Rectal smooth muscle tissue (tissue), 1 donor: ENCODE results near the gene RAB3C.

Source experiments
- H3K27ac ChIP-seq: one replicate; pipeline ENCODE4 v1.7.0; 2013; ENCODE audit warnings: low read depth, low read length, inconsistent platforms
- H3K27me3 ChIP-seq: one replicate; pipeline ENCODE4 v1.7.0; 2013; ENCODE audit warnings: low read length; ENCODE audit not compliant: control insufficient read depth, insufficient read depth
- H3K36me3 ChIP-seq: one replicate; pipeline ENCODE4 v1.7.0; 2013; ENCODE audit warnings: low read length; ENCODE audit not compliant: control insufficient read depth, insufficient read depth
- H3K4me1 ChIP-seq: one replicate; pipeline ENCODE4 v1.7.0; 2013; ENCODE audit warnings: low read length; ENCODE audit not compliant: control insufficient read depth, insufficient read depth
- H3K4me3 ChIP-seq: one replicate; pipeline ENCODE4 v1.7.0; 2013; ENCODE audit warnings: low read length
- H3K9ac ChIP-seq: one replicate; pipeline ENCODE4 v1.7.0; 2013; ENCODE audit warnings: low read length

Gene RAB3C

GRCh38 chr5:58620336-58620735, 37.5 kb downstream of the RAB3C start:
- Histone ChIP-seq H3K4me1 (no peaks in the 10 kb centered on the region), H3K27ac (no peak overlapping the region), H3K4me3 (no peak overlapping the region), H3K9ac (no peak overlapping the region), H3K36me3 (no peaks in the 10 kb centered on the region), H3K27me3 (no peaks in the 10 kb centered on the region)

- Histone ChIP-seq H3K27me3 (no peaks in the 10 kb centered on the region), H3K4me3 (no peak overlapping the region), H3K9ac (no peak overlapping the region), H3K4me1 (no peaks in the 10 kb centered on the region), H3K27ac (no peak overlapping the region), H3K36me3 (no peaks in the 10 kb centered on the region)
Observed at GRCh38 chr5:58622936-58623871, 40.3 kb downstream of the RAB3C start.

GRCh38 chr5:58628626-58629025, 45.8 kb downstream of the RAB3C start:
- H3K4me1 ChIP-seq: no peaks in the 10 kb centered on the region

GRCh38 chr5:58629271-58630159, 46.6 kb downstream of the RAB3C start:
- H3K4me1 ChIP-seq: no peaks in the 10 kb centered on the region
- no peak overlapping the region for H3K27ac ChIP-seq
- H3K36me3 ChIP-seq: no peaks in the 10 kb centered on the region
- H3K4me3 ChIP-seq: no peak overlapping the region
- no peak overlapping the region for H3K9ac ChIP-seq
- H3K27me3 ChIP-seq: no peaks in the 10 kb centered on the region

More at GRCh38 chr5:58628626-58629025, 45.8 kb downstream of the RAB3C start:
- H3K4me3 ChIP-seq: no peak overlapping the region
- H3K27ac ChIP-seq: no peak overlapping the region
- no peak overlapping the region for H3K9ac ChIP-seq
- no peaks in the 10 kb centered on the region for H3K36me3 ChIP-seq
- H3K27me3 ChIP-seq: no peaks in the 10 kb centered on the region

GRCh38 chr5:58631895-58632294, 49.0 kb downstream of the RAB3C start:
- H3K9ac ChIP-seq: no peak overlapping the region
- H3K4me3 ChIP-seq: no peak overlapping the region
- H3K27ac ChIP-seq: no peak overlapping the region
- no peaks in the 10 kb centered on the region for H3K27me3 ChIP-seq
- no peaks in the 10 kb centered on the region for H3K36me3 ChIP-seq
- no peaks in the 10 kb centered on the region for H3K4me1 ChIP-seq

GRCh38 chr5:58635416-58635815, 52.5 kb downstream of the RAB3C start:
- Histone ChIP-seq H3K4me1 (no peaks in the 10 kb centered on the region), H3K36me3 (no peaks in the 10 kb centered on the region), H3K27me3 (no peaks in the 10 kb centered on the region), H3K27ac (no peak overlapping the region), H3K9ac (no peak overlapping the region), H3K4me3 (no peak overlapping the region)

- Histone ChIP-seq H3K36me3 (no peaks in the 10 kb centered on the region), H3K9ac (no peak overlapping the region), H3K4me1 (no peaks in the 10 kb centered on the region), H3K4me3 (no peak overlapping the region), H3K27ac (no peak overlapping the region), H3K27me3 (no peaks in the 10 kb centered on the region)
Observed at GRCh38 chr5:58640011-58640410, 57.1 kb downstream of the RAB3C start.

GRCh38 chr5:58641533-58641932, 58.7 kb downstream of the RAB3C start:
- Histone ChIP-seq H3K4me3 (no peak overlapping the region), H3K27me3 (no peaks in the 10 kb centered on the region), H3K27ac (no peak overlapping the region), H3K9ac (no peak overlapping the region), H3K36me3 (no peaks in the 10 kb centered on the region), H3K4me1 (no peaks in the 10 kb centered on the region)

- Histone ChIP-seq H3K27ac (no peak overlapping the region), H3K9ac (no peak overlapping the region), H3K27me3 (no peaks in the 10 kb centered on the region), H3K36me3 (no peaks in the 10 kb centered on the region), H3K4me1 (no peaks in the 10 kb centered on the region), H3K4me3 (no peak overlapping the region)
Observed at GRCh38 chr5:58648846-58649245, 66.0 kb downstream of the RAB3C start.

GRCh38 chr5:58649716-58650115, 66.8 kb downstream of the RAB3C start:
- no peak overlapping the region for H3K27ac ChIP-seq
- no peak overlapping the region for H3K9ac ChIP-seq
- no peaks in the 10 kb centered on the region for H3K4me1 ChIP-seq
- no peak overlapping the region for H3K4me3 ChIP-seq
- H3K36me3 ChIP-seq: no peaks in the 10 kb centered on the region
- no peaks in the 10 kb centered on the region for H3K27me3 ChIP-seq

GRCh38 chr5:58653521-58653920, 70.6 kb downstream of the RAB3C start:
- H3K4me3 ChIP-seq: no peak overlapping the region
- H3K27ac ChIP-seq: no peak overlapping the region
- no peak overlapping the region for H3K9ac ChIP-seq
- H3K27me3 ChIP-seq: no peaks in the 10 kb centered on the region
- no peaks in the 10 kb centered on the region for H3K36me3 ChIP-seq
- no peaks in the 10 kb centered on the region for H3K4me1 ChIP-seq

- Histone ChIP-seq H3K36me3 (no peaks in the 10 kb centered on the region), H3K27ac (no peak overlapping the region), H3K4me3 (no peak overlapping the region), H3K27me3 (no peaks in the 10 kb centered on the region), H3K4me1 (no peaks in the 10 kb centered on the region), H3K9ac (no peak overlapping the region)
Observed at GRCh38 chr5:58666141-58666540, 83.3 kb downstream of the RAB3C start.
